DOHH2 (cell line): ENCODE results near the gene CENPP.

Experiments used
- H3F3A ChIP-seq: fragments of 200-600 bp; sonication (generic), shearing (Covaris generic); 2 replicates; pipeline ENCODE4 v1.6.0; 2016; ENCODE audit warnings: antibody characterized with exemption, mild to moderate bottlenecking; ENCODE audit not compliant: control insufficient read depth, insufficient read depth
- H3K27ac ChIP-seq: fragments of 200-600 bp; sonication (generic); 2 replicates; pipeline ENCODE4 v1.5.1; 2014; ENCODE audit warnings: low read depth, mild to moderate bottlenecking, low read length, moderate library complexity
- H3K27me3 ChIP-seq: fragments of 200-600 bp; sonication (generic); 2 replicates; pipeline ENCODE4 v1.6.1; 2014; ENCODE audit warnings: mild to moderate bottlenecking, low read length, mixed read lengths; ENCODE audit not compliant: control insufficient read depth
- H3K36me3 ChIP-seq: fragments of 200-600 bp; sonication (generic); 2 replicates; pipeline ENCODE4 v1.6.1; 2014; ENCODE audit warnings: mild to moderate bottlenecking, low read length, moderate library complexity, mixed read lengths; ENCODE audit not compliant: control insufficient read depth
- H3K4me1 ChIP-seq: fragments of 200-600 bp; sonication (generic); 2 replicates; pipeline ENCODE4 v1.6.1; 2014; ENCODE audit warnings: mild to moderate bottlenecking, low read length, mixed read lengths; ENCODE audit not compliant: control insufficient read depth
- H3K4me2 ChIP-seq: fragments of 200-600 bp; sonication (generic); 2 replicates; pipeline ENCODE4 v1.6.0; 2014; ENCODE audit warnings: mild to moderate bottlenecking, low read length, moderate library complexity
- H3K4me3 ChIP-seq: fragments of 200-600 bp; sonication (generic); 2 replicates; pipeline ENCODE4 v1.5.1; 2014; ENCODE audit warnings: mild to moderate bottlenecking, low read length, mixed read lengths
- H3K79me2 ChIP-seq: fragments of 200-600 bp; sonication (generic); 2 replicates; pipeline ENCODE4 v1.6.1; 2014; ENCODE audit warnings: mild to moderate bottlenecking, low read length, mixed read lengths; ENCODE audit not compliant: control insufficient read depth
- H3K9me2 ChIP-seq: fragments of 200-600 bp; sonication (generic); replicated peaks from 2 replicates; pipeline ENCODE4 v1.6.1; 2014; ENCODE audit warnings: mild to moderate bottlenecking, low read length, mixed read lengths; ENCODE audit not compliant: control insufficient read depth
- H3K9me3 ChIP-seq: fragments of 200-600 bp; sonication (generic); 2 replicates; pipeline ENCODE4 v1.6.1; 2014; ENCODE audit warnings: antibody characterized with exemption, low read length, mixed read lengths; ENCODE audit not compliant: control insufficient read depth, insufficient read depth
- H4K20me1 ChIP-seq: fragments of 200-600 bp; sonication (generic); 2 replicates; pipeline ENCODE4 v1.6.0; 2014; ENCODE audit warnings: low read depth, mild to moderate bottlenecking, antibody characterized with exemption, low read length, moderate library complexity; ENCODE audit not compliant: control insufficient read depth, insufficient read depth
- EZH2phosphoT487 ChIP-seq: fragments of 200-600 bp; sonication (generic); IDR thresholded peaks from 2 replicates; pipeline ENCODE4 v1.6.1; 2017; ENCODE audit warnings: borderline replicate concordance, mild to moderate bottlenecking, antibody characterized with exemption, low read length, moderate library complexity, mixed read lengths
- TF ChIP-seq, protein P1 (sequence below): fragments of 200-600 bp; sonication (generic); IDR thresholded peaks from one replicate; pipeline ENCODE4 v1.5.1; 2014; ENCODE audit warnings: antibody characterized with exemption, mild to moderate bottlenecking, low read depth, low read length; ENCODE audit not compliant: poor library complexity, severe bottlenecking

The CENPP gene

DNA sequence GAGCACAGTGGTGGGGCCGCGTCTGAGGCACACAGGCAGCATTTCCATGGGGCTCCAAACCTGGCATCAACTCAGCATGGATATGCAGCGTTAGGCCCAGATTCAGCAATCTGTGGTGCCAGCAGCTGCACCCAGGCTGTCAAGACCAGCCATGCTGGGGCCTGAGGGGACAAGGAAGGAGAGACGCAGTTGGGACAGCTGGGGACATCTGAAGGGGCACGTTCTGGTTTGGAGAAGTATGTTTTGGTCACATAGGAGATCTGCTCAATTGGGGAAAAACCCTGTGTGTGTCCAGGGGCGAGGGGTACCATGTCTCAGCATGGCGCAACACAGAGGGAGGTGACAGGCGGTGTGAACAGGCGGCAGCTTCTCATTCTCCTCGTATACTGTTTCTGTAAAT is 276.7 kb downstream of the CENPP start:
- Histone ChIP-seq H3K4me3 (no peak overlapping the region), H3K4me2 (no peak overlapping the region), H3K4me1 (no peaks in the 10 kb centered on the region), H3K9me2 (no peaks in the 10 kb centered on the region), H3K27me3 (no peaks in the 10 kb centered on the region), H3K36me3 (no peaks in the 10 kb centered on the region), H3F3A (no peaks in the 10 kb centered on the region), H3K27ac (no peak overlapping the region), H3K79me2 (no peaks in the 10 kb centered on the region), H4K20me1 (no peaks in the 10 kb centered on the region), H3K9me3 (peaks cover 5% of the 10 kb centered on the region; the same call in 1 of the 2 replicates)
- TF ChIP-seq EZH2phosphoT487 = no peak
- TF ChIP-seq, protein P1, sequence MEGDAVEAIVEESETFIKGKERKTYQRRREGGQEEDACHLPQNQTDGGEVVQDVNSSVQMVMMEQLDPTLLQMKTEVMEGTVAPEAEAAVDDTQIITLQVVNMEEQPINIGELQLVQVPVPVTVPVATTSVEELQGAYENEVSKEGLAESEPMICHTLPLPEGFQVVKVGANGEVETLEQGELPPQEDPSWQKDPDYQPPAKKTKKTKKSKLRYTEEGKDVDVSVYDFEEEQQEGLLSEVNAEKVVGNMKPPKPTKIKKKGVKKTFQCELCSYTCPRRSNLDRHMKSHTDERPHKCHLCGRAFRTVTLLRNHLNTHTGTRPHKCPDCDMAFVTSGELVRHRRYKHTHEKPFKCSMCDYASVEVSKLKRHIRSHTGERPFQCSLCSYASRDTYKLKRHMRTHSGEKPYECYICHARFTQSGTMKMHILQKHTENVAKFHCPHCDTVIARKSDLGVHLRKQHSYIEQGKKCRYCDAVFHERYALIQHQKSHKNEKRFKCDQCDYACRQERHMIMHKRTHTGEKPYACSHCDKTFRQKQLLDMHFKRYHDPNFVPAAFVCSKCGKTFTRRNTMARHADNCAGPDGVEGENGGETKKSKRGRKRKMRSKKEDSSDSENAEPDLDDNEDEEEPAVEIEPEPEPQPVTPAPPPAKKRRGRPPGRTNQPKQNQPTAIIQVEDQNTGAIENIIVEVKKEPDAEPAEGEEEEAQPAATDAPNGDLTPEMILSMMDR = no peak

DNA sequence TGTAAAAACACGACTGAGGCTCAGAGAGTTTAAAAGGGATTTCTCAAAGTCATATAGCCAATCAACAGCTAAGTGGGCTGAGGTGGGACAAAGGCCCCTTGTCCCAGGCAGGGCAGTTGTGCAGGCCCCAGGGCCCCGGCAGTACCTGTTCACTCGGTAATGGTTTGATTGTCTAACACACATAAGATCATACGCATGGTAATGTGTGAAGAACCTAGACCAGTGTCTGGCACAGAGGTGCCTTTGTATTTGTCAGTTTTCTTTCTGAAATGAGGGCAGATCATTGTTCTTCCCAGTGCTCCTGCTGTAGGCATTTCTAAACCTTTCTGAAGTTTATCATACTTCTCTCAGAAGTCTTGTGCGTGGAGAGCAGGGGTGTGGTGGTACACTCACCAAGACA is 277.3 kb downstream of the CENPP start:
- H3K79me2 ChIP-seq = no peaks in the 10 kb centered on the region
- no peaks in the 10 kb centered on the region for H3K27me3 ChIP-seq

DNA sequence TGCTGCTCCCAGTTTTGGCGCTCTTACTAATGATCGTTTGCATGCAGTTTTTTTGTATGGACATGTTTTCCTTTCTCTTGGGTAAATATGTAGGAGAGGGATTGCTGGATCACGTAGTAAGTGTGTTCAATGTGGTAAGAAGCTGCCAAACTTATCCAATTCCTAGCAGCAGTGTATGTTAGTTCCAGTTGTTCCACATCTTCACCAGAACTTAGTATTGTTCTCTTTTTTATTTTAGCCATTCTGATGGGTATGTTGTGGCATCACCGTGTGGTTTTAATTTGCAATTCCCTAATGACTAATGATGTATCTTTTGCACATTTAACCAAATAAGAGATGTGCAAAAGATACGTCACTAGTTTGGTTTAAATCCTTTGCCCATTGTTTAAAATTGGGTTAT is 278.2 kb downstream of the CENPP start:
- no peak for TF ChIP-seq EZH2phosphoT487
- TF ChIP-seq, protein P1 = no peak
- H3K4me1 ChIP-seq = no peaks in the 10 kb centered on the region

More for the DNA sequence above, 277.3 kb downstream of the CENPP start:
- H3K4me2 ChIP-seq = no peak overlapping the region
- TF ChIP-seq, protein P1 = no peak
- TF ChIP-seq EZH2phosphoT487 = no peak
- H3K4me3 ChIP-seq = no peak overlapping the region
- H3F3A ChIP-seq = no peaks in the 10 kb centered on the region
- no peaks in the 10 kb centered on the region for H3K9me2 ChIP-seq
- H3K27ac ChIP-seq = no peak overlapping the region
- H4K20me1 ChIP-seq = no peaks in the 10 kb centered on the region
- H3K9me3 ChIP-seq = peaks cover 5% of the 10 kb centered on the region; the same call in 1 of the 2 replicates
- no peaks in the 10 kb centered on the region for H3K4me1 ChIP-seq
- H3K36me3 ChIP-seq = no peaks in the 10 kb centered on the region

More for the DNA sequence above, 278.2 kb downstream of the CENPP start:
- Histone ChIP-seq H3K79me2 (no peaks in the 10 kb centered on the region), H4K20me1 (no peaks in the 10 kb centered on the region), H3K9me2 (no peaks in the 10 kb centered on the region), H3K4me3 (no peak overlapping the region), H3F3A (no peaks in the 10 kb centered on the region), H3K27me3 (no peaks in the 10 kb centered on the region), H3K27ac (no peak overlapping the region), H3K4me2 (no peak overlapping the region), H3K36me3 (no peaks in the 10 kb centered on the region), H3K9me3 (peaks cover 5% of the 10 kb centered on the region; the same call in 1 of the 2 replicates)
